Stimulated activated CD8-positive, alpha-beta memory T cell treated with anti-CD3 and anti-CD28 coated beads, Interleukin-4, amount 100 ng/mL, for 24 hours (primary cell): ENCODE measurements around the gene ARHGAP10.

Source experiments
- DNase-seq: peaks from one replicate; pipeline ENCODE4 v3.0.0-alpha.2; 2020; ENCODE audit warnings: low read depth

ARHGAP10 gene

DNA sequence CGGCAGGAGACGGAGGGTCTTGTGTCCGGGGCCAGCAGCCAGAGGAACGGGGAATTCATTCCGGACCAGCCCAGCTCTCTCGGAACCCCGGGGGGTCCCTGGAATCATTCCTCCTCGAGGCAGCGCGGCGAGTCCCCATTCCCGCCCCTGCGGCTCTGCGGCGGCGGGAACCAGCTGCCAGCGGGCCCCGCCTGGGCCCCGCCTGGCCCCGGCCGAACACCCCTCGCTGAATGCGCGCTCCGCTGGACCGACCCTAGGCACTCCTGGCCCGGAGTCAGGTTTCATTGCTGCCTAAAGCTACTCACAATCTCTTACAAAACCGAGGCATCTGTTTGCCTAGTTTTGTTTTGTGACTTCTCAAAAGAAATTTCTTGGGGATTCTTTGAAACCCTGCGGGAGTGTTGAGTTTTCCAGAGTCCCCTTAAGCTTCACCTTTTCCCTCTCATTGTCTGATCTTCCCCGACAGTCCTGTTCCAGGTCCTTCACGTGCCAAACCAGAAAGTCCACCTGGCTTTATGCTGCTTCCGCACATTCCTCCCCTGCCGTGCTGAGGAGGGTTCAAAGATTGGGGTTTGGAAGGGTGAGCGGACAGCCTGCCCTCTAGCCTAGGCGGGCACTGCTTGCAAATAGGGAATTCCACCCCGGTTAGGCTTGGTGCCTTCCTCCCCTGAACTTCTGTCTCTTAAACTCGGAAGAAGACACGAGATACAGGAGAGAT is 789 bp downstream of the ARHGAP10 start:
- DNase-seq: no peak

GRCh38 chr4:147733716-147734344 is 1.9 kb downstream of the ARHGAP10 start:
- DNase-seq: no peak

GRCh38 chr4:147734496-147734895 is 2.6 kb downstream of the ARHGAP10 start:
- no peak for DNase-seq

DNA sequence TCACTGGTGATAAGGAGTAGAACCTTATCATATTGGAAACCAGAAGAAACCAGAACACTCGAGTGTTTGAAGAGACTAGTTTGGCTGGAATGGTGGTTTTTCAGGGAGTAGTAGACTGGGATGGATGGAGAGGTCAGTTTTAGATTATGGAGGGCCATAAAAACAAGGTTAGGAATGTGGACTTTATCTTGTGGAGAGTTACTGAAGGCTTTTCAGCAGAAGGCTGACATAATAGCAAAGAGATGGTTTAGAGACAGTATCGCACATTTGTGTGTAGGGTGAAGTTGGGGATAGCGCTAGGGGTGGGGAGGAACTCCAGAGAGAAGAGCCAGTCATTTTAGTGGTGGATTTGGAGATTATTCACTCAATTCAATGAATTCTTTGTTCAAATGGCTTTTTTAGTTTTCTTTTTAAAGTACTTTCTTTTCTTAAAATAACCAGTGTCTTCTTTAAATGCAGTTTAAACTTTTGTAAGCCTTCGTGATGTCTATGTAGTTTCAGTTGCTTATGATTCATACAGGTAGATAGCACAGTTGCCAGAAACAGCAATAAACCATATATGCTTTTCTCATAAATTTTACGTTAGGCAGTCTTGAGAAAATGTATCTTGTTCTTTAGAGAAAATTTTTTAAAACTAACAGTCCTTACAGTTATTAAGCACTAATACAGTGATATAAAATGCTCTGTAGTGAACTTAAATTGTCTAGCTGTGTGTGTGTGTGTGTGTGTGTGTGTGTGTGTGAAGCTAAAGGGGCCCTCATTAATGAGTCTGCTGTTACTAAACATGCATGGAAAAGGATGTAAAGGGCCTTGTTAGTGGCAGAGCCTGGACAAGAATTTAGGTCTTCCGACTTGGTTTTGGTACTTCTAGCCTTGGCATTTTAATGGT is 3.8 kb downstream of the ARHGAP10 start:
- DNase-seq: no peak

DNA sequence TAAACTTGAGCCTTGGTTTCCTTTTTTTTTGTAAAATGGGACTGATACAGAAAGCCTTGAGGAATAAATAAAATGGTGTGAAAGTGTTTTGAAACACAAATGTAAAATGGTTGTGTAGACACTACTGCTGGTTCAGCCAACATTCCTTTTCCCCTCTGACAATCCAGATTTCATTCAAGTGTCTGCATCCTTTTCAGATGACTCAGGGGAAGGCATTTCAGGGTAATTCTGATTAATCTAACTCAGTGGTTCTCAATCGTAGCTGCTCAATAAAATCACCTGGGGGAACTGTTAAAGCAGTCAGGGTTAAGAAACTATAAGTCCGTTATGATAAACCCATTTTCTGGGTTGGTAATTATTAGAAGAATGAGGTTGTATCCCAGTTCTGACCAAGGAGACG is 4.6 kb downstream of the ARHGAP10 start:
- DNase-seq: no peak

DNA sequence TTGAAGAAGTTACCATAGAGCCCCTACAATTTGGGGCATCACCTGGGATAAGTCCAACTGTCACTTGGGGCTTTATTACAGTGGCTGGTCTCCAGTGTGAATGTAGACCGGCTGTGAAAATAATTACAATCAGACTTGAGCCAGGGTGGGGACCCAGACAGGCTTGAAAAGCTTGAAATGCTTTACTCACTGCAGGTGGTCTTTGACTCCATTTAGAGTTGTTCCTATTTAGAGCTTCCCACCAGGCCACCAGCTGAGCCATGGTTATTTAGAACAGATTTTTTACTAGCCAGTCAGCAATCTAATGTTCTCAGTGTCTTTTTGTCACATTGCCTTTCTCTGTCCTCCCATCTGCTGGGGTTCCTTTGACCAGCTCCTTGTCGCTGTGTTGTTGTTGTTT is 5.7 kb downstream of the ARHGAP10 start:
- no peak for DNase-seq

GRCh38 chr4:147739239-147739823 is 7.4 kb downstream of the ARHGAP10 start:
- no peak for DNase-seq

DNA sequence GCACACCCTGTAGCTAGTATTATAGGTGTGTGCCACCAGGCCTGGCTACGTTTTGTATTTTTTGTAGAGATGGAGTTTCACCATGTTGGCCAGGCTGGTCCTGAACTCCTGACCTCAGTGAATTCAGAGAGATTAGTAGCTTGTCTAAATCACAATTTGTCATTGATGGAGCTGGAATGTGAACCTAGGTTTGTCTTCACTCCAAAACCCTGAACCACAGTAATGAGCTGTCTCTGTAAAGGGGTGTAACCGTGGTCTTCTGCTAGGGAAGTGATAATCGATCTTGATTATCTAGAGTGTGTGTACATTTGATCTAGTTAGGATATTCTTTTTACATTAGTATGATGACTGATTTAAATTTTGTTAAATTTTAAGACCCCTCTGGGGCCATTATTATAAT is 8.3 kb downstream of the ARHGAP10 start:
- no peak for DNase-seq

DNA sequence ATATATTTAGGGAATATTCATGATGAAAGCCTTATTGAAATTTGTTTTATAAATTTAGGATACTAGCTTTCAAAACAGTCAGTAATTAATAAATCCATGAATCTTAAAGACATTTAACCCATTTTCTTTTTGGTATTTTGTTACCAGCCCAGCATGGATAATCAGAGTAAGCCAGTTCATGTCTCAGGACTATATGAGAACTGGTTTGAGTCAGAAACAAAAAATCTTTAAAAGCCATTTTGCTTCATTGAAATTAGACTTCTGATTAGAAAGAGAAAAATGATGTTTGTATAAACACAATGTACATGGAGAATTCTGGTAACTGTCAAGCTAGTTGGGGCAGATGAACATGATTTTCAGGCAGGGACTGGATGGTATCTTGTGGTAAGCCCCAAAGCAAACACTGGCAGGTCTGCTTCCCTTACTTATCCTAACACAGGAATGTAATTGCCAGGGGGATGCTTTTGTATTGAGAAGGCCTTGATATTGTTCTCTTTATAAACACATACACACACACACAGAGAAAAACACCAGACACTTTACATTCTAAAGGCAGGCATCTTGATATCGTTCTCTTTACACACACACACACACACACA is 9.4 kb downstream of the ARHGAP10 start:
- no peak for DNase-seq

DNA sequence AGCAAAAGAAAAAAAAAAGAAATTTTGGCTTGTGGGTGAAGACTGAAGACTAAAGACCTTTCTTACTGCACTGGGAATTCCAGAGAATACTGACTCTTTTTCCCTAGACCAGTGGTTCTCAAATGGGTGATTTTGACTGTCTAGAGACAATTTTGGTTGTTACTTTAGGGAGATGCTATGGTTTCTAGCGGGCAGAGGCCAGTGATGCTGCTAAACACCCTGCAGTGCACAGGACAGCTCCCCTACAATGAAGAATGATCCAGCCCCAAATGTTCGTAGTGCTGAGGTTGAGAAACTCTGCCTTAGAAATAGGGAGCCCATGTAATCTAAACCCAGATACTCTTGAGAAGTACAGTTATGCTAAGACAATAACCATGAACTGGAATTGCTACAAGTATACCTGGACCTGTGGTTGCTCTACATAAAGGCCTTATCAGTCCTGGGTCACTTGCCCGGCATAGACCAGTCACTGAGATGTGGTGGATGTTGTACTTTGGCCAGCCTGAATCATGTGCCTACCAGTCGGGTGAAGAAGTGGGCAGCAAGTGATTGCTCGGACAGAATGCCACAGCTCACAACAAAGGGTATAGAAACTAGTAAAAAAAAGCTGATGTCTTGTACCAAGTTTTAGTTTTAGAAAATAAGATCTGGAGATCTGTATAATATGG is 16.0 kb downstream of the ARHGAP10 start:
- no peak for DNase-seq

- no peak for DNase-seq
These were observed 18.0 kb downstream of the ARHGAP10 start for GRCh38 chr4:147749811-147750321.

DNA sequence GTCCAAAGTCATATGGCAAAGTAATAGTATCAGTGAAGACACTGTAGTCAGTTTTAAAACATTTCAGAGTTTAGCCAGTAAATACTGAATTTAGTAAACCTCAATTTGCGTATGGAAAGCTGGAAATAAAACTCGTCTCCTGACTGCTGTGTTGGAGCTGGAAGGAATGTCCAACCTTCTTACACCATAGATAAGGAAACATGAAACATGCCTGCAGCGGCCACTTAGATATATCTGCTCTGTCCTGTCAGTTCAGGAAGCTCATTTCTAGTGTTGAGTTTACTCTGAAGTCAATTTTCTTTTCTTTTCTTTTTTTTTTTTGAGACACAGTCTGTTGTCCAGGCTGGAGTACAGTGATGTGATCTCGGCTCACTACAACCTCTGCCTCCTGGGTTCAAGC is 21.2 kb downstream of the ARHGAP10 start:
- no peak for DNase-seq

DNA sequence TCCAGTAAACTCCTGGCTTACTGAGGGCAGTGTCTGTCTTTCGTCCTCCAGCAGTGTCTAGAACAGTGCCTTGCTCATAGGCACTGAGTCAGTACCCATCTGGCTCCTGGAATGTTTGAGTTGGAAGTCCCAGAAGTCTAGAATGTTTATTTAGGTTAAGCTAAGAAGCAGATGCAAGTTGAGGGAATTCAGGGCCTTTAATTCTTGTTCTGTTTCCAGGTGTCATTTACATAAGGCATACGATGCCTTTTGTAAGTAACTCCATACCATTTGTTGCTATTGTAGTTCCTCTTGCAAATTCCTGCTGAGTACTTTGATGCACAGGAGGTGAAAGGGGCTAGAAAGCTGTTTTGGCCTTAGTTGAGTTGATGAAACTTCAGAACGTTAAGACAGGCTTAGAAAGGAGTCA is 22.2 kb downstream of the ARHGAP10 start:
- no peak for DNase-seq

DNA sequence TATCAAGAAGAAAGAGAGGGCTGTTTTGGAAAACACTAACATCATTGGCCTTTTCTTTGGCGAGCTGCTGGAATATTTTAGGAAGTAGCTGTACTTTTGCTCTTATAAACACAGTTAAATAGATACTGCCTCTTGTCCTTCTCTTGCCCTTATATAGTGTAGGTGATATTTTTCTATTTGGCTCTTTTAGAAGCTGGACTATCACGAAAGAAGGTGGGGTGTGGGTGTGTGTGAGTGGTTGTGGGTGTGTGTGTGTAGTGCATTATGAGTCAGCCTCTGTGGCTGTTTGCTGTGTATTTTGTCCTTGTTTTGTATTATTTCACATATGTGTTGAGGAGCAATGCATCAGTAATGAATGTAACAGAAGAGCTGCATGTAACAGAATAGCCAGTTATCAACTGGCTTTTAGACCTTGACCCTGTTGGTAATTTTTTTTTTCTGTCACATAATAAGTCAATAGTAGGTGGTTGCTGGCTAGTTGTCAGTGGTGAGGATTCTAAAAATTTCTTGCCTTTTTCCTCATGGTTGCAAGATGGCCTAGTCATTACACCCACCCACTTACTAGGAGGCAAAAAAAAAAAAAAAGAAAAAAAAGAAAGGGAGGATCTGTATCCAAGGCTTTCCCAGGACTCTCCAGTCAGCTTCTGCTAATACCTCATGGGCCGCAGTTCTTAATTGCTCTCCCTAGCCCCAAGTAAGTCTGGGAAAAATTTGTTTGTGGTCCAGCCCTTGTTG is 23.8 kb downstream of the ARHGAP10 start:
- no peak for DNase-seq

- DNase-seq: no peak
These were observed 24.5 kb downstream of the ARHGAP10 start for GRCh38 chr4:147756417-147756816.

GRCh38 chr4:147760176-147760575 is 28.3 kb downstream of the ARHGAP10 start:
- DNase-seq: no peak

DNA sequence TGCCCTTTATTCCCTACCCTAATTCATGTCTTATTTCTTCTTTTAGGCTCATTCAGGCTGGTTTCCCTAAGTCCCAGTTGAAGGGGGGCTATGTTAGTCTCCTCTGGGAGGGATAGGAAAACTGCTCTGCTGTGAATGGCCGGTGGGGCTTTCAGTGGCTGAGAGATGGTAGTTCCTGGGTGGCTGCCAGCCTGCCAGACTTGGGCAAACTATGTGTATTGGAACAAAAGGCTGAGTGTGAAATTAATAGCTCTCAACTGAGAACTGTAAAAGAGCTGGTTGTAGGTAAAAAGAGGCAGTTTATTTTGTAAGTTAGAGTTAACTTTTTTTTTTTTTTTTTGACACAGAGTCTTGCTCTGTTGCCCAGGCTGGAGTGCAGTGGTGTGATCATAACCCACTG is 28.8 kb downstream of the ARHGAP10 start:
- no peak for DNase-seq

- no peak for DNase-seq
These were observed 29.5 kb downstream of the ARHGAP10 start for GRCh38 chr4:147761218-147761883.

- DNase-seq: no peak
These were observed 32.4 kb downstream of the ARHGAP10 start for GRCh38 chr4:147764337-147764736.

GRCh38 chr4:147765121-147765529 is 33.2 kb downstream of the ARHGAP10 start:
- DNase-seq: no peak
